CD4-positive, alpha-beta T cell (primary cell): ENCODE results near the gene FBXL5. TPM values are rescaled to one million over a fixed set of nuclear protein-coding genes. Genes with fewer than 3 reads are reported as not detected.

Experiments
- ATAC-seq: fragments of 200-7000 bp; cut with Tn5 transposase; one replicate; pipeline ENCODE4 v1.10.0; 2022; ENCODE audit warnings: mild to moderate bottlenecking; ENCODE audit not compliant: poor library complexity
- CTCF ChIA-PET: fragments of 350-600 bp; sonication (Branson Sonifier 250); formaldehyde crosslinking; loops from one replicate; lab custom pipeline; 2021; ENCODE audit warnings: antibody characterized with exemption, inconsistent platforms; lab: Charles Lee
- POLR2A ChIA-PET: fragments of 350-600 bp; sonication (Branson Sonifier 250); formaldehyde crosslinking; loops from one replicate; lab custom pipeline; 2021; ENCODE audit warnings: antibody characterized with exemption, inconsistent platforms; lab: Charles Lee
- DNase-seq, 14 experiments: peaks; one replicate each; pipeline ENCODE4 v3.0.0-alpha.2; 2013 to 2020; ENCODE audit warnings: mixed read lengths in 2 of 14
- H3K27ac ChIP-seq, 2 donors: one replicate each; pipeline versions ENCODE4 v1.5.1 to v1.7.0; 2013; ENCODE audit warnings: low read length in 2 of 2, low read depth in 1 of 2, mild to moderate bottlenecking in 1 of 2
- H3K27me3 ChIP-seq, 2 experiments: 1 replicate in 1 of 2; 2 replicates in 1 of 2; pipeline versions ENCODE4 v1.6.1 to v1.7.0; 2013; ENCODE audit warnings: low read length in 2 of 2, control low read depth in 1 of 2, mild to moderate bottlenecking in 1 of 2, moderate library complexity in 1 of 2; ENCODE audit not compliant: insufficient read depth in 2 of 2, control insufficient read depth in 1 of 2
- H3K36me3 ChIP-seq: one replicate; pipeline ENCODE4 v1.6.1; 2013; ENCODE audit warnings: low read length, control low read depth; ENCODE audit not compliant: insufficient read depth
- H3K4me1 ChIP-seq: one replicate; pipeline ENCODE4 v1.6.1; 2013; ENCODE audit warnings: low read length, control low read depth; ENCODE audit not compliant: insufficient read depth
- H3K4me3 ChIP-seq: one replicate; pipeline ENCODE4 v1.5.1; 2013; ENCODE audit warnings: mild to moderate bottlenecking, low read length, moderate library complexity
- H3K9me3 ChIP-seq, 2 experiments: 1 replicate in 1 of 2; 2 replicates in 1 of 2; pipeline versions ENCODE4 v1.6.1 to v1.7.0; 2013; ENCODE audit warnings: low read length in 2 of 2, mild to moderate bottlenecking in 2 of 2, control low read depth in 1 of 2, moderate library complexity in 1 of 2; ENCODE audit not compliant: control insufficient read depth in 1 of 2, insufficient read depth in 1 of 2
- H3K27ac Mint-ChIP-seq: one replicate; pipeline ENCODE4 v1.8.0; 2020; ENCODE audit warnings: mixed read lengths
- H3K27me3 Mint-ChIP-seq: one replicate; pipeline ENCODE4 v1.8.0; 2021; ENCODE audit warnings: mixed read lengths
- H3K36me3 Mint-ChIP-seq: one replicate; pipeline ENCODE4 v1.8.0; 2021; ENCODE audit warnings: low read depth, mixed read lengths
- H3K4me1 Mint-ChIP-seq: one replicate; pipeline ENCODE4 v1.8.0; 2021; ENCODE audit warnings: low read depth, mixed read lengths
- H3K4me3 Mint-ChIP-seq: one replicate; pipeline ENCODE4 v1.8.0; 2020; ENCODE audit warnings: mild to moderate bottlenecking, mixed read lengths
- H3K9me3 Mint-ChIP-seq: one replicate; pipeline ENCODE4 v1.8.0; 2020; ENCODE audit warnings: mixed read lengths
- intact Hi-C, 2 experiments: fragments of 100-400 bp; cut with DNase I in 1 of 2; cut with micrococcal nuclease in 1 of 2; formaldehyde crosslinking; loops; one replicate each; pipeline versions ENCODE4 v1.15.1 to v1.9.0; 2023 to 2025; cut with DNase I, micrococcal nuclease
- total RNA-seq, 174 experiments: library from RNA in 2 of 174; stranded (reverse) in 2 of 174; gene quantifications; one replicate each; pipeline ENCODE4 v1.2.3 and lab custom pipeline; 2021 to 2026
- TF ChIP-seq, protein P1 (sequence below): fragments of 200-600 bp; IDR thresholded peaks from one replicate; pipeline ENCODE4 v1.8.0; 2022; ENCODE audit warnings: antibody characterized with exemption, mild to moderate bottlenecking

Gene FBXL5
- total RNA-seq, 2 experiments from 2014 or later, result 60.1 to 62.5 TPM

DNA sequence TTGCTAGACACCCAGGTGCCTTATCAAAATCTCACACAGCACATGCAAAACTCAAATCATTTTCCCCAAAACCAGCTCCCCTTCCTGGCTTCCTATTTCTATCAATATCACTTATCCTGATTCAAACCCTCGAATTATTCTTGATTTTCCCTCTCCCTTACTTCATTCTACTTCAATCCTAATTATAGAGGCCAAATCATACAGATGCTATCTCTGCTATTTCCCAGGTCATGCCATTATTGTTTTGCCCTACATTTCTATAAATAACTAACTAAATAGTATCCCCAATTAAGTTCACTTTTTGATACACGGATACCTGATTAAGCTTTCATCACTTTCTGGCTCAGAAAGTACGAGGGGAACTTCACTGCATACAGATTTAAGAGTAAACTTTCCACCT is 62.4 kb downstream of the FBXL5 start:
- CTCF ChIA-PET, result no interaction called here
- POLR2A ChIA-PET, result no interaction called here
- TF ChIP-seq, protein P1, sequence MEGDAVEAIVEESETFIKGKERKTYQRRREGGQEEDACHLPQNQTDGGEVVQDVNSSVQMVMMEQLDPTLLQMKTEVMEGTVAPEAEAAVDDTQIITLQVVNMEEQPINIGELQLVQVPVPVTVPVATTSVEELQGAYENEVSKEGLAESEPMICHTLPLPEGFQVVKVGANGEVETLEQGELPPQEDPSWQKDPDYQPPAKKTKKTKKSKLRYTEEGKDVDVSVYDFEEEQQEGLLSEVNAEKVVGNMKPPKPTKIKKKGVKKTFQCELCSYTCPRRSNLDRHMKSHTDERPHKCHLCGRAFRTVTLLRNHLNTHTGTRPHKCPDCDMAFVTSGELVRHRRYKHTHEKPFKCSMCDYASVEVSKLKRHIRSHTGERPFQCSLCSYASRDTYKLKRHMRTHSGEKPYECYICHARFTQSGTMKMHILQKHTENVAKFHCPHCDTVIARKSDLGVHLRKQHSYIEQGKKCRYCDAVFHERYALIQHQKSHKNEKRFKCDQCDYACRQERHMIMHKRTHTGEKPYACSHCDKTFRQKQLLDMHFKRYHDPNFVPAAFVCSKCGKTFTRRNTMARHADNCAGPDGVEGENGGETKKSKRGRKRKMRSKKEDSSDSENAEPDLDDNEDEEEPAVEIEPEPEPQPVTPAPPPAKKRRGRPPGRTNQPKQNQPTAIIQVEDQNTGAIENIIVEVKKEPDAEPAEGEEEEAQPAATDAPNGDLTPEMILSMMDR, result no peak
- DNase-seq (no peak), ATAC-seq (no peak)
- H3K9me3 Mint-ChIP-seq, result no peaks in the 10 kb centered on the region
- no peak overlapping the region for H3K4me3 Mint-ChIP-seq
- H3K36me3 Mint-ChIP-seq, result no peaks in the 10 kb centered on the region
- H3K36me3 ChIP-seq, result no peaks in the 10 kb centered on the region
- no peaks in the 10 kb centered on the region for H3K27me3 ChIP-seq
- H3K4me1 Mint-ChIP-seq, result no peaks in the 10 kb centered on the region
- H3K9me3 ChIP-seq, result no peaks in the 10 kb centered on the region
- no peak overlapping the region for H3K27ac Mint-ChIP-seq
- intact Hi-C loops, result no loop called here
- no peak overlapping the region for H3K4me3 ChIP-seq
- no peak overlapping the region for H3K27ac ChIP-seq
- H3K27me3 Mint-ChIP-seq, result no peaks in the 10 kb centered on the region
- no peaks in the 10 kb centered on the region for H3K4me1 ChIP-seq

- no peaks in the 10 kb centered on the region for H3K36me3 Mint-ChIP-seq
Measured at GRCh38 chr4:15587649-15588048, 67.5 kb downstream of the FBXL5 start.

DNA sequence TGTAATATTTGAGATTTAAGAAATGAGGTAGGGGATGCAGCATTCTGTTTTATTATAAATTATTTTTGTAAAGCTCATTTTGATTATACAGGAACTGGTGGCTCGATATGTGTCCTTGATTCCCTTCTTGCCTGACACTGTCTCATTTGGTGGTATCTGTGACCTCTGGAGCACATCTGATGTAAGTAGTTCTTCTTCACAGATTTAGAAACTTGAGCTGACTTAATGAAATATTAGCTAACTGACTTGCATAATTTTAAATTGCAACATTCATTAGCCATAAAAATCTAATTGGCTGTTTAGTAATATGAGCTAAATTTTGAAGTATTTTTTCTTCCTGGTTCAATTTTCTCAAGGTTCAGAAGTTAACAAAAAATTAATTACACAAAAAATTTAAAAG is 69.1 kb downstream of the FBXL5 start:
- no peak overlapping the region for H3K4me3 ChIP-seq
- POLR2A ChIA-PET, result no interaction called here
- no peaks in the 10 kb centered on the region for H3K27me3 Mint-ChIP-seq
- CTCF ChIA-PET, result no interaction called here
- ATAC-seq, result no peak
- no peaks in the 10 kb centered on the region for H3K4me1 Mint-ChIP-seq
- intact Hi-C loops, result no loop called here
- no peak overlapping the region for H3K27ac ChIP-seq
- no peak overlapping the region for H3K4me3 Mint-ChIP-seq
- TF ChIP-seq, protein P1, result no peak
- H3K4me1 ChIP-seq, result no peaks in the 10 kb centered on the region
- no peaks in the 10 kb centered on the region for H3K36me3 ChIP-seq
- no peak overlapping the region for H3K27ac Mint-ChIP-seq
- no peak for DNase-seq
- H3K9me3 Mint-ChIP-seq, result no peaks in the 10 kb centered on the region
- no peaks in the 10 kb centered on the region for H3K9me3 ChIP-seq
- H3K27me3 ChIP-seq, result no peaks in the 10 kb centered on the region
- H3K36me3 Mint-ChIP-seq, result no peaks in the 10 kb centered on the region

More at GRCh38 chr4:15587649-15588048, 67.5 kb downstream of the FBXL5 start:
- ChIA-PET POLR2A (no interaction called here), CTCF (no interaction called here)
- ATAC-seq (no peak), DNase-seq (no peak)
- TF ChIP-seq, protein P1, result no peak
- no peak overlapping the region for H3K27ac ChIP-seq
- H3K36me3 ChIP-seq, result no peaks in the 10 kb centered on the region
- Mint-ChIP-seq H3K4me3 (no peak overlapping the region), H3K4me1 (no peaks in the 10 kb centered on the region), H3K27me3 (no peaks in the 10 kb centered on the region), H3K9me3 (no peaks in the 10 kb centered on the region), H3K27ac (no peak overlapping the region)
- intact Hi-C loops, result no loop called here
- H3K9me3 ChIP-seq, result no peaks in the 10 kb centered on the region
- no peaks in the 10 kb centered on the region for H3K4me1 ChIP-seq
- H3K27me3 ChIP-seq, result no peaks in the 10 kb centered on the region
- H3K4me3 ChIP-seq, result no peak overlapping the region
